ENCODE measurements around the gene NUDT9. TPM values are rescaled to one million over a fixed set of nuclear protein-coding genes. Genes with fewer than 3 reads are reported as not detected.

NUDT9 gene
- polyA plus RNA-seq, 1 of the 3 experiments (the other 2 are of a cell fraction): 21.8 TPM

- Histone ChIP-seq H2AFZ (ENCODE audit: low read depth) (no peak overlapping the region), H3K36me3 (replicated peaks in 1 of 2; ENCODE audit: control insufficient read depth in 1 of 2, insufficient read depth in 2 of 2, low read length in 1 of 2) (peaks cover 8 to 19% of the 10 kb centered on the region in 2 experiments), H3K9me3 (no peaks in the 10 kb centered on the region), H4K20me1 (ENCODE audit: insufficient read depth) (no peaks in the 10 kb centered on the region), H3F3A (replicated peaks; ENCODE audit: insufficient read depth) (no peaks in the 10 kb centered on the region), H3K4me3 (ENCODE audit: low read depth in 2 of 2, low read length in 1 of 2) (no peak overlapping the region), H3K79me2 (ENCODE audit: insufficient read depth) (no peaks in the 10 kb centered on the region), H3K4me1 (ENCODE audit: control insufficient read depth in 1 of 2, insufficient read depth in 2 of 2, low read depth in 1 of 2, low read length in 1 of 2) (no peaks in the 10 kb centered on the region), H3K27me3 (ENCODE audit: insufficient read depth) (no peaks in the 10 kb centered on the region), H3K9me2 (no peaks in the 10 kb centered on the region), H3K4me2 (no peak overlapping the region), H3K27ac (ENCODE audit: low read depth in 2 of 2, low read length in 1 of 2) (no peak overlapping the region), H3K9ac (no peak overlapping the region)
- ChIA-PET CTCF (interaction anchor here (1.1 kb wide), 1 partner anchor 86 kb away, joined by 5 read pairs; no protein-coding TSS in a partner anchor), POLR2A (no interaction called here)
- DNase-seq: no peak
- TF ChIP-seq REST (IDR thresholded peaks at IDR 0.05; ENCODE audit: low read depth, low read length): no peak
Measured at GRCh38 chr4:87461281-87461700, 38.9 kb downstream of the NUDT9 start.

GRCh38 chr4:87462102-87462501 lies 39.7 kb downstream of the NUDT9 start:
- no peaks in the 10 kb centered on the region for H3K27me3 ChIP-seq (ENCODE audit: insufficient read depth)
- WGBS (ENCODE audit: low lambda C conversion rate): 88% methylated on average over 2 of the region's 2 CpGs
- POLR2A ChIA-PET: no interaction called here
- H3F3A ChIP-seq (replicated peaks; ENCODE audit: insufficient read depth): no peaks in the 10 kb centered on the region
- no peak overlapping the region for H3K9ac ChIP-seq
- H3K4me2 ChIP-seq: no peak overlapping the region
- CTCF ChIA-PET: interaction anchor here (1.0 to 1.1 kb wide), 2 partner anchors 86 to 91 kb away, joined by 3 to 5 read pairs; no protein-coding TSS in a partner anchor
- H2AFZ ChIP-seq (ENCODE audit: low read depth): no peak overlapping the region
- H3K79me2 ChIP-seq (ENCODE audit: insufficient read depth): no peaks in the 10 kb centered on the region
- H3K4me1 ChIP-seq (ENCODE audit: control insufficient read depth in 1 of 2, insufficient read depth in 2 of 2, low read depth in 1 of 2, low read length in 1 of 2): no peaks in the 10 kb centered on the region
- DNase-seq: no peak
- no peak for TF ChIP-seq PBX3 (IDR thresholded peaks at IDR 0.05)
- TF ChIP-seq EZH2phosphoT487 (IDR thresholded peaks at IDR 0.05; ENCODE audit: borderline replicate concordance, low read depth): no peak
- no peak for TF ChIP-seq RCOR1 (IDR thresholded peaks at IDR 0.05; ENCODE audit: low read length)
- no peak for TF ChIP-seq CHD2 (IDR thresholded peaks at IDR 0.05; ENCODE audit: low read length, partially characterized antibody)
- no peak for TF ChIP-seq SIN3A (IDR thresholded peaks at IDR 0.05; ENCODE audit: borderline replicate concordance, low read depth, low read length)
- no peak overlapping the region for H3K4me3 ChIP-seq (ENCODE audit: low read depth in 2 of 2, low read length in 1 of 2)
- no peak overlapping the region for H3K27ac ChIP-seq (ENCODE audit: low read depth in 2 of 2, low read length in 1 of 2)
- no peaks in the 10 kb centered on the region for H4K20me1 ChIP-seq (ENCODE audit: insufficient read depth)
- H3K9me2 ChIP-seq: no peaks in the 10 kb centered on the region
- H3K36me3 ChIP-seq (replicated peaks in 1 of 2; ENCODE audit: control insufficient read depth in 1 of 2, insufficient read depth in 2 of 2, low read length in 1 of 2): peaks cover 8 to 19% of the 10 kb centered on the region in 2 experiments
- H3K9me3 ChIP-seq: no peaks in the 10 kb centered on the region

Data from SK-N-SH (cell line).